ENCODE data around the gene EPSTI1. TPM values are rescaled to one million over a fixed set of nuclear protein-coding genes. Genes with fewer than 3 reads are reported as not detected.

Gene EPSTI1
- total and polyA plus RNA-seq, 10 of the 15 experiments (the other 5 are each of a cell fraction or from before 2014, with no cell fraction given) = 4.7 to 32.0 (median 24.2) TPM

DNA sequence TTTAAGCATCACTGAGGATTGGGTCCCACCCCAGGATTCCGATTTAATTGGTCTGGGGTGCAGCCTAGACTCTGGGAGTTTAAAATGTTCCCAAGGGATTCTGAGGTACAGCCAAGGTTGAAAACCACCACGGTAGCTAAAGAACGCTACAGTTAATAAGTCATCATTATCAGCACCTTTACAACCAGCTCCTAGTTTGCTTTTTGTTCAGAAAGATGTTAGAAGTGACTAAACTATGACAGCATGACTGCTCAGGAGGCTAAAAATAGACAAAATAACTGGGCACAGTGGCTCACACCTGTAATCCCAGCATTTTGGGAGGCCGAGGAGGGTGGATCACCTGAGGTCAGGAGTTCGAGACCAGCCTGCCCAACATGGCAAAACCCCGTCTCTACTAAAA lies 11.7 kb upstream of the EPSTI1 start:
- Histone ChIP-seq H2AFZ (ENCODE audit: control insufficient read depth, low read depth, low read length) (no peak overlapping the region), H3K27ac (ENCODE audit: control insufficient read depth, insufficient read depth) (no peak overlapping the region), H3K4me3 (no peak overlapping the region), H3K4me1 (ENCODE audit: control insufficient read depth, insufficient read depth, low read length) (no peaks in the 10 kb centered on the region), H3K4me2 (ENCODE audit: control insufficient read depth, insufficient read depth) (no peak overlapping the region), H3K36me3 (ENCODE audit: control insufficient read depth in 2 of 2, insufficient read depth in 2 of 2, low read length in 1 of 2) (no peaks in the 10 kb centered on the region), H3K9ac (ENCODE audit: control insufficient read depth, insufficient read depth, low read length) (no peak overlapping the region), H3K27me3 (replicated peaks in 1 of 2; ENCODE audit: control insufficient read depth in 2 of 2, insufficient read depth in 2 of 2, low read length in 1 of 2) (no peaks in the 10 kb centered on the region), H4K20me1 (ENCODE audit: control insufficient read depth, insufficient read depth) (no peaks in the 10 kb centered on the region), H3K9me3 (replicated peaks; ENCODE audit: control insufficient read depth, insufficient read depth, low read length) (no peaks in the 10 kb centered on the region), H3K79me2 (ENCODE audit: control insufficient read depth, insufficient read depth, low read length) (no peaks in the 10 kb centered on the region)
- FAIRE-seq = no peak
- ChIA-PET CTCF (no interaction called here), POLR2A (no interaction called here), SMC1A (ENCODE audit: uncharacterized antibody, unreplicated experiment) (interaction anchor here (0.7 to 1.4 kb wide), 4 partner anchors 19 to 51 kb away, joined by 3 read pairs; no protein-coding TSS in a partner anchor), RAD21 (ENCODE audit: unreplicated experiment) (no interaction called here)
- intact Hi-C loops (cut with micrococcal nuclease; ENCODE audit: unreplicated experiment) = no loop called here
- ATAC-seq = no peak
- WGBS (ENCODE audit: insufficient coverage, insufficient replicate concordance, low lambda C conversion rate, missing lambda C conversion rate) = 87% methylated on average over 6 of the region's 6 CpGs
- TF ChIP-seq KLF5 (IDR thresholded peaks at IDR 0.05; ENCODE audit: partially characterized antibody) (no peak), TCF12 (IDR thresholded peaks at IDR 0.05; ENCODE audit: low read depth, low read length) (no peak), TAF1 (IDR thresholded peaks at IDR 0.05; ENCODE audit: borderline replicate concordance, low read depth, low read length) (no peak), SMARCA5 (IDR thresholded peaks at IDR 0.05) (no peak), SREBF1 (IDR thresholded peaks at IDR 0.05; ENCODE audit: low read length) (no peak), MXI1 (IDR thresholded peaks at IDR 0.05; ENCODE audit: low read depth, low read length) (no peak), HCFC1 (IDR thresholded peaks at IDR 0.05; ENCODE audit: low read length) (no peak), RFX5 (IDR thresholded peaks at IDR 0.05; ENCODE audit: low read depth, low read length) (no peak), NFXL1 (IDR thresholded peaks at IDR 0.05; ENCODE audit: borderline replicate concordance) (no peak), JUNB (IDR thresholded peaks at IDR 0.05) (no peak), SP1 (IDR thresholded peaks at IDR 0.05; ENCODE audit: low read depth, low read length) (no peak), ZSCAN29 (IDR thresholded peaks at IDR 0.05) (no peak), CHD2 (IDR thresholded peaks at IDR 0.05; ENCODE audit: borderline replicate concordance, low read depth, low read length) (no peak), EZH2 (IDR thresholded peaks at IDR 0.05; ENCODE audit: borderline replicate concordance, control insufficient read depth, low read depth, low read length) (no peak), ZNF622 (IDR thresholded peaks at IDR 0.05) (no peak)
- DNase-seq (ENCODE audit: low read depth, low spot score) = no peak
- BruUV-seq (replicated peaks) = no TSS peak
- in situ Hi-C loops (cut with MboI) = no loop called here

Measured in GM12878 (cell line).